Measurements from ENCODE around the gene EML5.
"Not testable (repeated sequence)": the region's sequence is repeated elsewhere in the genome, so short reads cannot be mapped to it uniquely, and the experiment has no call there.

The EML5 gene

DNA sequence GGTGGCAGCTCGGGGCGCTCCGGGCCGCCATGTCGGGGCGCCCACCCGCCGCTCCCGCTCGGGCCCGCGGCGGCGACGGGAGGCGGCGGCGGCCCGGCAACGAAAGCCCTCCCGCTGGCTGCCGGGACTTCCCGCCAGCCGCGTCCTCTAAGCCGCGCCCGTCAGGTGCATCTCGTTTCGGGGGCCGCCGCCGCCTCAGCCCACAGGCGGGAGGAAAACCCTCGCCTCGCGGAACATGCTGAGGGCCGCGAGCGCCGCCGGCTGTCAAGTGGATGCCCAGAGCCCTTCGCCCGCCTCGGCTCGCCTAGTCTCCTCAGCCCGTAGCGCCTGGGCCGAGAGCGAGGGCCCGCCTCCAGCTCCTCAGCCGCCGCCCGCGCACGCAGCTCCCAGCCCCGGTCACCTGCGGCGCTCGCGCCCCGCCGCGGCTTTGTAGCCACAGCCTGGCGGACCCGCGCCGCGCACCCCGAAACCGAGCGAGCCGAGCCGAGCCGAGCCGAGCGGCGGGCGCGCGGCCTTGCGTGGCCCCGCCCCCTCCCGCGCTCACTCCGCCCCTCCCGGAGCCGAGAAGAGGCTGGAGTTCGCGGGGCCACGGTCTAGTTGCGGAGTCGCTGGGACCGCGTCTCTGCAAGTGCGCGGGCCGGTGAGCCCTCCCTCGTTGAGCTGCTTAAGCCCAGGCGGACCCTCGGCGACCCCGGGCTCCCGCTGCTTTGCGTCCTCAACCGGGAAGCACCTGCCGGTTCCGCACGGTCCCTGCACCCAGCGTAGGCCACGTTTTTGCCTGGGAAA, at the start of gene EML5:
Gene EML5, minus strand, starts transcription at position 481 of the 786 bp plus-strand sequence. Its CDS starts 450 bp downstream, at position 31.
- peak; percentile 81 for DNase-seq

DNA sequence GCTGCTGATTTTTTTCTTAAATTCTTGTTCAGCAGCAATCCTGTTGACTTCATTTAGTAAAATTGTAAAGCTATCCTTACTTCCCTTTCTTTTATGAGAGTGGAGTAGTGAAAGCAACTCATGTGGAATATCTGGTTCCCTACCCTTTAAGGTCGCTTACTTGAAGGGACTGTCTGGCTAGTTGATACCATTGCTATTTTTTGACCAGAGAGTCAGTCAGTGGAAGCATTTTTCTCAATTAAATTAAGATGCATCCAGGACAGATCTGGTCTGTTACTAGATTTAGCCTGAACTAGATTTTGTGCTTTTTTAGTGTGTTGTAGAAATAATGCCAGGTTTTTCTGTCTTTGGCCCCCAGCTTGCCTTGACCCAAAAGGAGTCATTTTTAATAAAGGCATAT, 49.7 kb upstream of the EML5 start:
- no peak for DNase-seq

GRCh38 chr14:88841741-88842140, 49.0 kb upstream of the EML5 start:
- no peak for DNase-seq

GRCh38 chr14:88840926-88841325, 48.2 kb upstream of the EML5 start:
- no peak for DNase-seq

DNA sequence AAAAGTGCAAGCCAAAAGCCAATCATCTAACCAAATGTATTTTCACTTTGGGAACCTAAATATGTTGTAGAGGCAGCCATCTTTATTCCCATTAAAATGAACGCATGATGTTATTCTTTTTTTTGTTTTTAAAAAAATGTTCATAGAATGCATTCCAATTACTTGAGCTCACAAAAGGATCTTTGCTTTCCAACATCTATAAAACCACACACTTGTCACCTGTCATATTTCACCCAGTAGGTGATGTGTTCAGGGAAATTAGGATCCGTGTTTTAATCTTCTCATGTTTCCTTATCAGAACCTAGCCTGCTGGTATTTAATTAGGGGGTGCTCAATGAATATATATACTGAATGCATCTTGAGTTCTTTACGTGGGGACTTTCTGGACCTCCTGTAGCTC, 45.3 kb upstream of the EML5 start:
- DNase-seq, result no peak

GRCh38 chr14:88837495-88837894, 44.7 kb upstream of the EML5 start:
- DNase-seq, result no peak

GRCh38 chr14:88835661-88836060, 42.9 kb upstream of the EML5 start:
- DNase-seq, result no peak

DNA sequence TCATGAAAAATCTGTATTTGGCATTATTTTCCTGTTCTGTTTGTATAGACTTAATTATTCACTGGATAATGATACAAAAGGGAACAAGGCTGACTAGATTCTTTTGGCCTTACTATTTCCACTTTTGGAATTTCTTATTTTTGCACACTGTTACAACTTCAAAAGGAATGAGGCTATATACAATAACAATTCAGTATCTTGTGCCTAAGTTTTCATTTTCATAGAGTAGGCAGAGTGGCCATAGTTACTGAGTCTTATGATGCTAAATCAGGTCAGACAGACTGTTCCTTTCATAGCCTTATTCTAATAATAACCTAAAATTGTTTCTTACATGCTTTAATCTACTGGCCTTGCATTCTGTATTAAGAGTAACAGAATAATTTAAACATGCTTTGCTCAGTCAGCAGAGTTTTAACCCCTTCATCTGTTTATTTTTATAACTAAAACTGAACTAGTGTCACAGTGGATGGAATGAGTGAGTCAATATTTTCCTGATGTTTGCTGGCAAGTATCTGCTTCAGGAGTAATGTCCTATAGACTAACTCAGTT, 42.2 kb upstream of the EML5 start:
- no peak for DNase-seq

GRCh38 chr14:88831284-88831683, 38.5 kb upstream of the EML5 start:
- no peak for DNase-seq

- DNase-seq, result no peak
These were observed 37.0 kb upstream of the EML5 start for GRCh38 chr14:88829685-88830302.

- no peak for DNase-seq
These were observed 36.4 kb upstream of the EML5 start for GRCh38 chr14:88829188-88829587.

DNA sequence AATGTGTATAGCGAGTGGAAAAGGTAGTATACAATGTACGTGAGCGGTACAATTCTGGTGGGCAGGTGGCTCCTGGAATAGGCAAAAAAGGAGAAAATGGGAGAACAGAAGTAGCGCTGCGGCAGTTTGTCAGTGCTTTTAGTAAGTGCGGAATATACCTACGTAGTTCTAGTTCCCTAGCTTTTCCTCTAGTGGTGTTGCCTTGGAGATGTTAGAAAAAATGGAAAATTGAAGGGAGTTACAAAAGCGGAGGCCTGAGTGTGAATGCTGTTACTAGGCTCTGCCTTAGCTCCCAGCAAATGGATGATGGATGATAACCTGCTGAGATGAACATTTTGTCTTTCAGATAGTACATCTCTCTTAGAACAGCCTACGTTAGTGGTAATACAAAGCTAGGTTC, 32.8 kb upstream of the EML5 start:
- DNase-seq, result no peak

- no peak for DNase-seq
These were observed 32.3 kb upstream of the EML5 start for GRCh38 chr14:88825078-88825458.

DNA sequence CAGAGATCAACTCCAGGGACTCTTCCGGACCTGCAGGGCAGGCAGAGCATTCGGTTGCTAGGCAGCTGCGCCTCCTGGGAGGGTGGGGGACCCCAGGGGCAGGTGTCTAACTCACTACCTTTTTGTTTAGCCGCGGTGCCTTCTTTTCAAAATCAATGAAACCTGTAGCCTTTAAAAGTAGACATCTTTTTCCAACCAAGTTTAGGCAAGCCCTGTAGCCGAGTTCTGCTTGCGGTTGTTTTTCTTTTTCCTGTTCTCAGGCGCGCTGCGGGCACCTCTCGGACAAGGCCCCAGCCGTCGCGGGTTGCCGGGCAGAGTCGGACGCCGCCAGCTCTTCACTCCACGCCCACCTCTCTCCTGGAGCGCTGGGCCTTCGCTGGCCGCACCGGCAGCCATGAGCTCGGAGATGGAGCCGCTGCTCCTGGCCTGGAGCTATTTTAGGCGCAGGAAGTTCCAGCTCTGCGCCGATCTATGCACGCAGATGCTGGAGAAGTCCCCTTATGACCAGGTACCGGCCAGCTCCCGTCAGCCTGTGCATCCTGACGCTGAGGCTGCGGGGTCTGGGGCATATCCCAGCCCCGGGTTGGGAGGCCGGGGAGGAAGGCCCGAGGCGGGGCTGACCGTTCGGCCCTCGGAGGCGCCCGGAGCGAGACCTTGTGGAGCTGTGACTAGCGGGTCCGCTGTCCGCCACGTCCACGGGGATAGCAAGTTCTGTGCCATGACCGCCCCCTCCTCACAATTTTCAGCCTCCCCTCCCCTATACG, 31.7 kb upstream of the EML5 start, which contains the start of gene TTC8:
Gene TTC8, plus strand, starts transcription at position 338 of the 764 bp plus-strand sequence. Its CDS starts 57 bp downstream, at position 395.
- DNase-seq, result peak; percentile 88

- no peak for DNase-seq
These were observed 31.2 kb upstream of the EML5 start for GRCh38 chr14:88823968-88824313.

GRCh38 chr14:88821888-88822287, 29.1 kb upstream of the EML5 start:
- no peak for DNase-seq

- DNase-seq, result no peak
These were observed 28.6 kb upstream of the EML5 start for GRCh38 chr14:88821378-88821777.

GRCh38 chr14:88819674-88820073, 26.9 kb upstream of the EML5 start:
- DNase-seq, result not testable (repeated sequence)

DNA sequence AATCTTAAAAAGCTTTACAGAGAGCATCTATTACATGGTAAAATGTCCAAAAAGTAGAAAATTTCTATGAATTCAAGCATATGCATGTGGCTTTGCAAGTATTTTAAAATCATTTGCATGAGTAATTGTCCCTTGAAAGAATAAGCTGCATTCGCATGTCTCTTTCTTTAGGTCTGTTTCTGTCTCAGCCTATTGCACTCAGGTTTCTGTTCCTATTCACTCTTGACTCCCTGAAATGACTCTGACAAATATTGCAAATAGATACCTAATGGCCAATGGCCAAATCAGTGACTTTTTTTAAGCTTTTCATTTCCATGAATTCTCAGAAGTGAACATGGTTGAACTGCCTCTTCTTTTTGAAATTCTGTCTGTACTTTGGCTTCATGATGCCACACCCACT, 25.3 kb upstream of the EML5 start:
- DNase-seq, result no peak

DNA sequence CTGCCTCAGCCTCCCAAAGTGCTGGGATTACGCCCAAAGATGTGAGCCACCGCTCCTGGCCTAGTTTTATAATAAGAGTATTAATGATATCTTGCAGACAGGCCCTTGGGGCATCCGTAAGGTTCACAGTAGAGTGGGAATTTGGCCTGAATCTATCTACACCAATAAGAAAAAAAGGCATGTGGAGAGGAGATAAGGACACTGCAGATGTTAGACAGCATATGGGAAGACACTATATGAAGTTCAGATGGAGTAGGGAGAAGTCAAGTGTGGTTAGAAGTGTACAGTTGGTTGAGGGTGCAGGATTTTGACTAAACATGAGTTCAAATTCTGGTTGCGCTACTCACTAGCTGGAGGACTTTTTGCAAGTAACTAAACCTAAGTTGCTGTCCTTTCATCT, 23.2 kb upstream of the EML5 start:
- no peak for DNase-seq

DNA sequence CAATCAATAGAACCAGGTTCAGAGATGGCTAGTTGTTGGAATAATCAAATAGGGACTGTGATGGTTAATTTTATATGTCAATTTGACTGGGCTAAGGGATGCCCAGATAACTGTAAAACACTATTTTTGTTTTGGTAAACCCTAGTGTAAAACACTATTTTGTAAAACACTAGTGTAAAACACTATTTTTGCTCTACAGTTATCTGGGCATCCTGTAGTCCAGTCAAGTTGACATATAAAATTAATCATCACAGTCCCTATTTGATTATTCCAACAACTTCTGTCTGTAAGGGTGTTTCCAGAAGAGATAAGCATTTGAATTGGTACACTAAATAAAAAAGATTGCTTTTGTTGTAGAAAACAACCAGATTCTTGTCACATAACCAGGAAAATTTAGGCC, 15.6 kb upstream of the EML5 start:
- no peak for DNase-seq

DNA sequence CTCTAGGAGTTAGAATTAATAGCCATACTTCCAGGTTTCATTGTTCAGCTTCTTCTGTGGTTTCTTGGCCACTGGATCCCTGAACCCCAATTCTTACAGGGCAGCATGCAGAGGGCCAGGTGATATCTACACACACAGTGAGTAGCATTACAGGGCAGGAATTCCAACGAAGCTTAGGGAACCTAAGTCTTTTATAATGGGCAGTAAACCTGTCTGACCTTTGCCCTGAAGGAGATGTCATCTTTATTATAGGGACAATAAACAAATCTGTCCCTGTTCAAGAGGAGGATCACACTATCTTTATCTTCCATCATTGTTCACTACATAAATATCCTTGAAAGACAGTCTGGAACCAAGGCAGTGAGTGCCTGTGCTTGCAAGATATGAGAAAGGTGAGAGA, 11.7 kb upstream of the EML5 start:
- DNase-seq, result no peak

DNA sequence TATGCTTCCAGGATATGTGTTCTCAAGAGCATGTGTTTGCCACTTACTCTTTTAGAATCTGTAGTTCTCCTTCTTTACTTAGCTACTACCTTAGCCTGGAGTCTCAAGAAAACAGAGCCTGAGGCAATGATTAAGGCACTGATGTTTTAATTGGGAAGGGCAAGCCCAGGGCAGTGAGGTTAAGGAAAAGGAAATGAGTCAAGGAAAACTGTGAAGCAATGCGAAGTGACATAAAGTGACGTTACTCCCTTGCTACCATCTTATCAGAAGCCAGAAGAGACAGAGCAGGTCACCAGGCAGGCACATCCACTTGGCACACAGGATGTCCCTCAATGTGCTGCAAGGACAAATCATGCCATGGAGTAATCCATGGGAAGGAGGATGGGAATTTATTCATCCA, 11.3 kb upstream of the EML5 start:
- no peak for DNase-seq

- DNase-seq, result no peak
These were observed 9.8 kb upstream of the EML5 start for GRCh38 chr14:88802596-88802995.
